HG03571 (cell line): ENCODE results near the gene SEC61A1.

Experiments
- ATAC-seq: cut with Tn5 transposase; IDR thresholded peaks from one replicate; pipeline ENCODE4 v1.9.1; 2021; ENCODE audit not compliant: unreplicated experiment

Gene SEC61A1

DNA sequence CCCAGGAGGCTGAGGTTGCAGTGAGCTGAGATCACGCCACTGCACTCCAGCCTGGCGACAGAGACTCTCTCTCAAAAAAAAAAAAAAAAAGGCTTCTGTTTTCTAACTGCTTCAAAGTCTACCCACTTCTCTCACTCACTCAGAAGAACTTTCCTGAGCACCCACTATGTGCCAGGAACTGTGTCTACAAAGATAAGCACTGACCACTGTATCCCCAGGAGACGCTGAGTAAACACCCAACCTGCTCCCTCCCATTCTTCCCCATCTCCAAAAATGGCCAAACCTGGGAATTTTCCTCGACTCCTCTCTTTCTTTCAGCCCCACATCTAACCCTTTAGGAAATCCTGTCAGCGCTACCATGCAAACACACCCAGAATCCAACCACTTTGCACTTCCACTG, 58.9 kb downstream of the SEC61A1 start:
- ATAC-seq = no peak

DNA sequence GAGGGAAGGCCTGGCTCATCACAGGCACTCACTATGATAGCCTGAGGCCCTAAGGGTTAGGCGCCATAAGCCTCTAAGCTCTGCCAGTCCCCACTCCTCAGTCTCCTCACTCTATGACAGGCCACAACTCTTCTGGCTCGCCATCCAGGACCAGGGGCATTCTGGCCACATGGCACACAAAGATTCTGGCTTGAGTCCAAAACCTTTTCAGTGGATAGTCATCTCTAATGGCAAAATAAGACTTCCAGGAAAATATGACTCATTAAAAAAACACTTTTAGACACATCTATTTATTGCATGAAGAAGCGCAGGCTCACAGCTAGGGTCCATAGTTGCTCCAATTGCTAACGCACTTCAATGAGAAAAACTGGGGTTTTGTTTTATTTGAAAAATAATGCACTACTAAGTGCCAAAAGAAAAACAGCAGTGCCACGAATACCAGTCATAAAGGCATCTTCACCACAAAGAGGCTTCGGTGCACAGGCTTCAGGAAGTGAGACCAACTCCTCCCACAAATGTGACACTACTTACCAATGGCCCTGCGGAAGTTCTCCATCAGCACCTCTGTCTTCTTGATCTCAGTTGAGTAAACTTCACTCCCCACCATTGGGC, 60.2 kb downstream of the SEC61A1 start:
- ATAC-seq = no peak

DNA sequence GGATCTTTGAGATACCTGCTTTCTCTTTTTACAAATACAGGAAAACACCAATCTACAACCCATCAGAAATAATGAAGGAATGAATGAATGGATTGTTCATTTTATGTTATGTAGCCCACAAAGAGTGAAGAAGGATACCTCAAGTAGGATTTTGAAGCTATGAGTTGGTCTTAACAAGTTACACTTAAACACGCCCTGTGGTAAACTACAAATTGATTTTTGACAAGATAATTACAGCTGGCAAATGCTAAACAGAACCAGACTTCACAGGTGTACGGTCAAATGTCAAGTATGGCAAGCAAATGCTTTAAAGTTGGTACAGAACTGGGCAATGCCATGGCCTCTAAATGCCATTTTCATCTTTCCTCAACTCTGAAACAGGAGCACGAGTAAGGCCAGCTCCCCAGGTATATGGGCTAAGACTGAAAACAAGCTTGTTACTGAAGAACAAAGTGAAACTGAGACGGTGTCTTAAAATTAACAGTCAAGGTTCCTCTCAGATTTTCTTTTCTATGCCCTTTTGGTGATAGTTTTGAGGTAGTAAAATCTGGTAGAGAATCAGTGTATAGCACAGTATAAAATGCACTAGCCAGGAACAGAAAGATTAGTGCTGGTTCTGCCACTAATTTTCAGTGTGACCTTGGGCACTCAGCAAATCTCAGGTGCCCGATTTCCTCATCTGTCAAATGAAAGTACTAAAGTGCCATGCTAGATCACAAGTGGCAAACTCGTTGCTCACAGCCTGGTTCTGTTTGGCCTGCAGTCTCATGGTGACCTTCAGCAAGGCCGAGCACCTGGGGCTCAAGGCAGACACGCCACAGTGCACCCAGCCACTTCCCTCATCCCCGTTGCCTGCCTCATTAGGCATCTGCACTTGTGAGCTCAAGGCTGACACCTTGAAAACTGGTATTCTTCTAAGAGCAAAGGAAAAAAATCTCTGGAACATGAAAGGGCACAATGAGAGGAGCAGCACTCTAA, 61.9 kb downstream of the SEC61A1 start:
- ATAC-seq = peak; percentile 72
